H4 (cell line): ENCODE measurements around the gene APC2. TPM values are rescaled to one million over a fixed set of nuclear protein-coding genes. Genes with fewer than 3 reads are reported as not detected.
"Not testable (repeated sequence)": the region's sequence is repeated elsewhere in the genome, so short reads cannot be mapped to it uniquely, and the experiment has no call there.

ENCODE experiments used
- DNase-seq: peaks from one replicate; pipeline ENCODE4 v3.0.0-alpha.2; 2015; ENCODE audit warnings: low spot score
- total RNA-seq: library from RNA; depleted of rRNA; stranded (reverse); fragments of >200 nt; shearing (Covaris generic); gene quantifications from 2 replicates; pipeline ENCODE4 v1.2.3, GENCODE V29; 2014

The APC2 gene
- total RNA-seq, 1 experiment from 2014 or later, result 1.5 TPM

DNA sequence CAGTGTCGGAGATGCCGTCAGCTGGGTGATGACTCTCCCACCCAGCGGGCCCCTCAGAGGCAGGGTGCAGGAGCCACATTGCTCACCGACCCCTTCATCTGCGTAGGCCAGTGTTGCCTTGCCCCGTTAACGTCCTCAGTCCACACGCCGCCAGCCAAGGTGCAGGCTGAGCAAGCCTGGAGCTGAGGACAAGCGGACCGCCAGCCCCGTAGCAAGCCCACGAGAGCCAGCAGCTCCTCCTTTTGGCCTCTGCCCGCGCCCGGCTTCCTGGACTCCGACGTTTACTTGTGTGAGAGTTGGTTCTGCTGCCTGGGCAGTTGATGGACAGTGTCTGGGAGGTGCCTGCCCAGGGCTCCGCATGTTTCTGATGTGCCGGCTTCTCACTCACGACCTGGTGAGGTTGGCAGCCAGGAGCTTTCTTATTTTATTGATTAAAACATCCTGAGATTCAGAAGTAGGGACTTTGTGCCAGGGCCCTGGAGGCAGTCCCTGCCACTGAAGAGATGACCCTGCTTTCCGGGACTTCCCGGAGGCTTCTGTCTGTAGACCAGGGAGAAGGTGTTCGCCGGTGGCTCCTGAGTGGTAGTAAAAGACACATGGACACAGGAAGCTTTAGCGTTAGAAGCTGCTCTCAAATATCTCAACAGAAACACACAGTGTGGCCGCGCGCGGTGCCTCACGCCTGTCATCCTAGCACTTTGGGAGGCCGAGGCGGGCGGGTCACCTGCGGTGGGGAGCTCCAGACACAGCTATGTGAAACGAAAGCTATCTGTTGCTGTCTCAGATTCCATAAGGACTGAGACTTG is 36.7 kb upstream of the APC2 start:
- no peak for DNase-seq

DNA sequence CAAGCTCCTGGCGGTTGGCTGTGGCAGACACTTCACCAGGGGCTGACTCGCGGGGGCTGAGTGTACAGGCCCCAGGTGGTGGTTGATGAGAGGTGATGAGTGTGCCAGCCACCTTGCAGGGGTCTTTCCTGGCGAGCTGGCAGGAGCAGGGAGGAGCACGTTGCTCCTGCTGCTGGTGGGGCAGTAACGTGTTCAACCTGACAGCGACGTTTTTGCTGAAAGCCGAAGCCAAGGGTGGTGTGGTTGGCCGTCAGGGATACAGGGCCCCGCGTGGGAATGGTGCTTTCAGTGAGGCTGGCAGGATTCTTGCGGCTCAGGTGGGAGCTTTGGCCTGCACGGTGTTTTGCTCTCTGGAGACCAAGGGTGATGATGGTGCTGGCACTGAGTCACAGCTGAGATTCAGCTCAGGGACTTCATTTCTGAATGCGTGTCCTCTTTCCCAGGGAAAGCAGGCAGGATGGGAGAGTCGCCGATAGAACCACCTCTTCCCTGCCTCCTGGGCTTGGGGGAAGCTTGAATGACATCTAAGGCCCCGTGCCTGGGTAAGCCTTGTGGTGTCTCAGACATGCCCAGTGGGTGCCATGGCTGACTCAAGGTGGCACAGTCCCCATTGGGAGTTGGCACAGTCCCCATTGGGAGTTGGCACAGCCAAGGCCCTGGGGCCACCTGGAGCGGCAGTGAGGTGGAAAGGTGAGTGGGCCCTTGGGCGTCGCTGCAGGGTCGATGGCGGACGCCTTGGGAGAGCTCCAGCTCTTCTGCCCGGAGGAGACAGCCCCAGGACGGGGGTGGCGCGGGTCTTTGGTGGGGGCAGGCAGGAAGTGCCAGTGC is 33.7 kb upstream of the APC2 start:
- DNase-seq, result no peak

DNA sequence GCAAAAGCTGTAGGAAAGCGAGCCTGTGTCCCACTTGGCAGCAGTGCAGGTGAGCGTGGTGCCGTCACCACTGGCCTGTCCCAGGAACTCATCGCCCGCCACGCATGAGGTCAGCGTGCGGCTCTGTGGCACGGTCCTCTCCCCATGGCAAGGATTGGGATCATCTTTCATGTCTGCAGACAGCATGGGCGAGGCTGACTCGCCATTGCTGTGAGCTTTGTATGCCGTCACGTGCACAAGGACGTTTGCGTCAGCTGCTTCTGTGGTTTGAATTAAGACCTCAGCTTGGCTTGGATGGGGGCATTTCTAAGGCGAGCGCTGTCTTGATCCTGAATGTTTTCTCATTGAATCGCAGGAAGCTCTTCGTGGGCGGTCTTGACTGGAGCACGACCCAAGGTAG is 32.8 kb upstream of the APC2 start:
- DNase-seq, result no peak

DNA sequence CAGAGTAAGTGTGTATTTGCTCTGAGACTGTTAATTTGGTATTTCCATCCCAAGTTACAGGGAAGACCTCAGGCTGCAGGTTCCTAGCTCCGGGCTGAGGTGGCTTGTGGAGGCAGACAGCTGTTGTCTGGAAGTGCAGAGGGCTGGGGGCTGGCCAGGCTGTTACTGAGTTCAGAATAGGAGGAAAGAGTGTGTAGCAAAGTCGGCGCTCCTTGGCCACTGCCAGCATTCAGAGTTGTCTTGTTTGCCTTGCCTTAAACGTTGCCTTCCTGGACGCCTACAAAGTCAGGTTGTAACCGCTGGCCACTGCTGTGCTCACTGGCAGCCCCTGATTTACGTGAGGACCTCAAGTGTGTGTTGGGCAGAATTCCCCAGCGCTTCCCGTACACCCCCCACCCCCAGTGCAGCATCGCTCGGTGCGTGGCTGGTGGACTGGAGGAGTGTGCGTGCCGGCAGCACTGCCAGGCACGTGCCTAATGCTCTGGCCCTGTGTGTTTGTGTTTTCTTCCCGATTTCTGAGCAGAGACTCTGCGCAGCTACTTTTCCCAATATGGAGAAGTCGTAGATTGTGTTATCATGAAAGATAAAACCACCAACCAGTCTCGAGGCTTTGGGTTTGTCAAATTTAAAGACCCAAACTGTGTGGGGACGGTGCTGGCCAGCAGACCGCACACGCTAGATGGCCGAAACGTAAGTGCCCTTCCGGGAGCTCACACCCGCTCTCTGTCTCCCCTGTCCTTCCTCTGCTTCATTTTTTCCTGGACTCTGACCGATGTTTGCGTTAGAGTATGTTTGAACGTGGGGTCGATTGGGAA is 32.0 kb upstream of the APC2 start:
- DNase-seq, result no peak

DNA sequence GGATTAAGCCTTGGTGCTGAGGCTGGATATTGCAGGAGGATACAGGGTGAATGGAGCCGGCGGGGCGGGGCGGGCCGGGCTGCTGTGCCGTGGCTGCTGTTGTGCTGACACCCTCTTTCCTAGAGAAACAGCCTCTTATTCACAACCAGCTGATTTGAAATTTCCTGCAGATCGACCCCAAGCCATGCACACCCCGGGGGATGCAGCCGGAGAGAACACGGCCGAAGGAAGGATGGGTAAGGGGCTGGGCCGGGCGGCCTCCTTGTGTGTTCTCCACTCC is 31.5 kb upstream of the APC2 start:
- no peak for DNase-seq

DNA sequence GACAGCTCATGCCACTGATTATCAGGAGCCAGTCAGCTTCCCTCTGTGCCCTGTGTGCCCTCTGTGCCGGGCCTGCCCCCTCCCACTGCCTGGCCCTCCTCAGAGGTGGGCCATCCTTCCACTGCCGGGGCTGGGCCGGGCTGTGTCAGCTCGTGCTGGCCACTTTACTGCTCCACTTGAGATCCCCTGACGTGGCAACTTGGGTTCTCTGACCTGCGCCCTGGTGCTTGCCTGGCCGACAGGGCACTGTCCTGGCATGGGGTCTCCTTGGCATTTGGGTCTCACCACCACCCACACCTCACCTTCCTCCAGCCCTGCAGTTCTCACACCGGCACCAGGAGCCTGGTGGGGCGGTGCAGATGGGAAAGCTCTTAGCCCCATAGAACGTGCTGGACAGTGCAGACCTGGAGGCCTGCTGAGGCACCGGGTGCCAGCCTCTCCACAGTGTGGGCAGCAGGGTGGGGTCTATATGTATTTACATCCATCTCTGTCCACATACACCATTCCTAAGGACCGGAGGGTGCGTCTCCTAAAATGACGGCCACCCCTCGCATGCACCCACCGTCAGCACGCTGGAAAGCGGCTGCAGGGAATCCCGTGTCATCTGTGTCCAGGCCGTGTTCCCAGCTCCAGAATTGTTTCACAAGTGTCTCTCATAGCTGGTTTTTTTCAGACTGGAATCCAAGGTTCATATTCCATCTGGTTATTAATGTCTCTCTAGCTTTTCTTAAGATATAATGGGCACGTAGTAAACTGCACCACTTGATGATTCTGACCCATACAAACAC is 30.8 kb upstream of the APC2 start:
- DNase-seq, result no peak

DNA sequence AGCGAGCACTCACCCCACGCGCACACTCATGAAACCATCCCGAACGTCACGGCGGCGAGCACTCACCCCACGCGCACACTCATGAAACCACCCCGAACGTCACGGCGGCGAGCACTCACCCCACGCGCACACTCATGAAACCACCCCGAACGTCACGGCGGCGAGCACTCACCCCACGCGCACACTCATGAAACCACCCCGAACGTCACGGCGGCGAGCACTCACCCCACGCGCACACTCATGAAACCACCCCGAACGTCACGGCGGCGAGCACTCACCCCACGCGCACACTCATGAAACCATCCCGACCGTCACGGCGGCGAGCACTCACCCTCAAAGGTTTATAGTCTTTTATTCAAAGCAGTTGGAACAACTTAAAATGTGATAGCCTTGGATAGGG is 29.8 kb upstream of the APC2 start:
- DNase-seq, result not testable (repeated sequence)

DNA sequence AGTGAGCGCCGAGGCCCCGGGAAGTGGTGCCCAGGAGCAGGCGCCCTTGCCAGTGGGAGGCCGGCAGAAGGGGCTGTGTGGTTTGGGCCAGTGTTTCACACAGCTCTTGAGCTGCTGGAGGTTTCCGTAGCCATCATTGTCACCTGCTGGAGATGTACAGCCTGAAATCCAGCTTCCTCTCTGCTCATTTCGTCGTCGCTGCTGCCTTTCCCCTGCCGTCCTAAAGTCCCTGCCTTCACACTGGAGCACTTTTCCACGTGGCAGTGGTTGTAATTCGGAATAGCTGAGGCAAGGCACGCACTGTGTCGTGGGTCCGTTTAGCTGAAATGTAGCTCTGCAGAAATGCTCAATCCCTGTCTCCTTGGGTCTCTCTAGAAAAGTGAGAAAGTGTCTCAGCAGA is 29.3 kb upstream of the APC2 start:
- no peak for DNase-seq

DNA sequence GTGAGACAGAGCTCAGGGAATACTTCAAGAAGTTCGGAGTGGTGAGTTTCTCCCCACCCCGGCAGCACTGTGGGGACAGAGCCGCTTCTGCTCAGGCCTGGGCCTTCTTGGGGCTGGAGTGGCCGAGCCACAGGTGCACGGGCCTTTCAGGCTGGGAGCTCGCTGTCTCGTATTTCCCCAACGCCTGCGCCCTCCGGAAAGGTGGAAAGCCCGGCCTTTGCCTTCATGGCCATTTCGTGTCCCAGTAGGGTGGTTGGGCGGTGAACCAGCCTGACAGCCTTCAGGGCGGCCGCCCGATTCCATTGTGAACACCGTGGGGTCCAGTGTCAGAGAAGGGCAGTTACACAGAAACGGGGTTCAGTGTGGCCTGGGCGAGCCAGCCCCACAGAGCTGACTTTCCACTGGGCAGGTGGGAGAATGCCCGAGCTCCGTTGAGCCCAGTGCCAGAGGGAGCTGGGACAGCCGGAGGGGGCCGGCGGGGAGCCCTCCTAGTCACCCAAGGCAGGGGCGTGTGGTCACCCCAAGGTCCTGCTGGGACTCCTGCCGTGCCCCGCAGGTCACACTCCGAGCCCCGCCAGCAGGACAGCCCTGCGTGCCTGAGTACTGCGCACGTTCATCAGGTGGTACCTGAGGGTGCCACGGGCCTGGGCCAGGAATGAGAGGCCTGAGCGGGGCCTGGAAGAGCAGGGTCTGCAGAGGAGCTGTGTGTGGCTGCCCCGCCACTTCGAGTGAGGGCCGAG is 28.5 kb upstream of the APC2 start:
- no peak for DNase-seq

DNA sequence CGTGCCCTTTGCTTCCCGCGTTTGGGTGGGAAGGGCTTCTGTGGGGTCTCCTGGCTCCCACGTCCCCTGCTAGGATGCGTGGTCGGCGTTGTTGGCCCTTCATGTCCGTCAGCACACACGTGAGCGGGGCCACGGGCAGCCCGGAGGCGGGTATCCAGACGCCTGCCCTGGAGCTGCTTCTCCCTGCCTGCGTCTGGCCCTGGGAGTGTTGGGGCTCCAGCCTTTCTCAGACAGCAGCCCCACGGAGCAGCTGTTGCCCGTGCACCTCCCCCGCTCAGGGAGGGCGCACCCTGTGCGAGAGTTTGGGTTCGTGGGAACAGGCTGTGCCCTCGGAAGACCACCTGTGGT is 28.0 kb upstream of the APC2 start:
- DNase-seq, result no peak

DNA sequence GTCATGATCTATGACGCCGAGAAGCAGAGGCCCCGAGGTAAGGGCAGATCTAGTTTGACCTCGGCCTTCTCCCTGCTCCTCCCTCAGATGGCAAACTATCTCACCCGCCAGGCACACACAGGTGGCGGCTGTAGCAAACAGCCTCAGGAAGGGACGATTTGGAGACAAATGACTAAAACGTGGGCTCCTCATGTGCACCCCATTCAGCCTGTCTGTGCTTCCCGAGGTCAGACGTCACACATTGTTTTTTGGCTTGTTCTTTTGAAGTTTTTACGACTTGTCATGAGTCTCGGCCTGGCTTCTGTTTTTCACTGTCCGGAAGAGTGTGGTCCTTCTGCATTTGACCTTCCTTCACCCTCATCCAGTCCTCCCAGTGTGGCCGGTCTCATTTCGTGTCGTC is 27.6 kb upstream of the APC2 start:
- DNase-seq, result no peak

DNA sequence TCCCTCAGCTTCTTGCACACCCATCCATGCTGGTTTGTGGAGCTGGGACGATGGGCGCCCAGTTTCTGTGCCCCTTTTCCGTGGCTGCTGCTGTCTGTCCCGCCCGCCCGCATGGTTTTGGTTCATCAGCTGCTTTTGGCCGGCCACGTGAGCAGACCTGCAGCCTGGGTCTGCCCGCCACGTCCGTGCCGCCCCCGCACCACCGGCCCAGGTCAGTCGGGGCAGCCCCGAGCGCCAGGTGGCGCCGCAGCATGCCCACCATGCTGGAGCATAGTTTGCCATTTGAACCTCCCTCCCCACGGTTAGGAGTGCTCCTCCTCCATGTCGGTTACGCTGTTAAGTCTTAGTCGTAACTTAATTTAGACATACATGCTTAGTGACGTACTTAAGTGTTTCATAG is 27.0 kb upstream of the APC2 start:
- no peak for DNase-seq

DNA sequence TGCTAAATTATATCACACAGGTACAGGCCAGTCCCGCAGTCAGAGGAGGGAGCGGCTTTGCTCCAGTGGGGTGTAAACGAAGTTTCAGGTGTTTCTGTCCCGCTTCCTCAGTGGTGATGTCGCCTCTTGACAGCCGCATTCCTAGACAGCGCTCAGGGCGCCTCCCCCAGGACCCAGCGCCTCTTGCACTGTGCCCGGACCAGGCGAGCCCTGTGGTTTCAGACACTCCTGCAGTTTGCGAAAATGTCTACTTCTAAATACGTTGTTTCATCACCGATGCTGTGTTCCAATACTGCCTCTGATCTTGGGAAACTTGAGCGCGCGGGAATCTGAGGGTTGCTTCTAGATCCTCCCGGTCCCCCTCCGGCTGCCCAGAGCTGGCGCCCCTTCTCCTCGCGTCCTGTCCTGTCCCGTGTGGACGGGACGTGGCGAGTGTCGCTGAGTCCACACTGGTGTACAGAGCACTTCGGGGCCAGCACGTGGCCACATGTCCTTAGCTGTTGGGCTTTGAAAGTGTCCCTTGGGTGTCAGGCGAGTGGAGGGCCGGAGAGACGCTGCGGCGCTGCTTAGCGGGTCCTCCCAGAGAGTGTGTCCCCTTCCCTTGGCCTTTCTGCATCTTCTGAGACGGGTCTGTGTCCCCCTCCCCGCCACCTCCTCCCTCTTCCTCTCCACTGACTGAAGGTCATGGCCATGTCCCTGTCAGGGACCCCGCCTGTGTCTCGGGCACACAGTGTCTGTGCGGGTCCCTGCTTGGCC is 26.3 kb upstream of the APC2 start:
- DNase-seq, result no peak

DNA sequence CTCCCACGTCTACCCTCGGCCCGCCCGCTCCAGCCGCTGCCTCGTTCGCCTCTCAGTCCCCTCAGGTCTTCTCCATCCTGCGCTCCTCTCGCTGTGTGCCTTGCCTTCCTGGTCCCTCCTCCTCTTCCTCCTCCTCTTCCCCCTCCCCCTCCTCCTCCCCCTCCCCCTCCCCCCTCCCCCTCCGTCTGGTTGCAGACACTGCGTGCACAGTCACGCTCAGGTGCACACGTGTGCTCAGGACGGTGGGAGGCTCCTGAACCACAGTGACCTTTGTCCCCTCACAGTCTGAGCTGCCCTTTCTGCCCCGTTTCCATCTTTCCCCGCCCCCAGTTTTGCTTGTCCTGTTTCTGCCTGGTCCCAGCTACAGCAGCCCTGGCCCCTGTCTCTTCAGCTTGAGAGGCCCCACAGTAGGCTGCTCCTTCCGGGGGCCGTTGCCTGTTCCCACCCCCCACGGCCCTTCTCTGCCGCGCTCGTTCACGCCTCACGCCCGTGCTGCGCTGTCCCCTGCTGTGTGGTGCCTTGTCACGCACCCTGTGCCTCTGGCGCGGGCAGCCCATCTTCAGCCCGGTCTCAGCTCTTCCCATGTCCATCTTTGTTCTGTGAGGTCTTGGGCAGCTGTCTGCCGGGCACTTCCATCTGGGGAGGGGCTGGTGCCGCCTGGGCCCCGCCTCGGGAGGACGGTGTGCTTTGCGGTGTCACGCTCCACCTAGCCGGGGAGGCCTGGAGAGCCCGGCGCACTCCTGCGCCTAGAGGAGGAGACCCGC is 25.5 kb upstream of the APC2 start:
- no peak for DNase-seq

DNA sequence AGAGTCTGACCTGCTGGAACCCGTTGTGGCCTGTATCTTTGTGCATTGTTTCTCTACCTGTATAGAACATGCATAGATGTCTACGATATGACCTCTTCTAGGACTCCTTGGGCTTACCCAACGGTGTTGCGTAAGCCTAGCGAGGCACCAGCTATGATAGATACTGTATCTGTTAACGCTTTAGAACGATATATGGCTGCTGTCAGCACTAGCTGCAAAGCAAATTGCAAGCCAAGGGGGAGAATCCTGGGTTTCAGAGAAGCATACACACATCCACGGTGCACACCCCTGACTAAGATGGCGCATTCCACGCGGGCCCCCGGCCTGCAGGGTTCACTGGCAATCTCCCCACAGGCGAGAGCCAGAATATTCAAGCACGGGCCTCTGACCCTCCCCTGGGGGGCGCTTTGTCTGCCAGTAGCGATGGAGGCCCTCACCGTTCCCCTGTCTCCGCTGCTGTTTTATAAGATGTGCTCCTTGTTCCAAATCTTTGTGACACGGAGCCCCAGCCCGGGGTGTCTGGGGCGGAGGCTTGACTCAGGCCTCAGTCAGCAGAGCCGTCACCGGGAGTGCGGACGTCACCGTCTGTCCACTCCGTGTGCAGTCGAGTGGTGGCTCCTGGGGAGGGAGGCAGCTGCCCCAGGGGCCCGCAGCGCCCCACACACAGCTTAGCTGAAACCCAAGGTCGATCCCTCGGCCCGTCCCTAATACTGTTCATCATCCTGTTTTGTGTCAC is 24.7 kb upstream of the APC2 start:
- DNase-seq, result no peak

DNA sequence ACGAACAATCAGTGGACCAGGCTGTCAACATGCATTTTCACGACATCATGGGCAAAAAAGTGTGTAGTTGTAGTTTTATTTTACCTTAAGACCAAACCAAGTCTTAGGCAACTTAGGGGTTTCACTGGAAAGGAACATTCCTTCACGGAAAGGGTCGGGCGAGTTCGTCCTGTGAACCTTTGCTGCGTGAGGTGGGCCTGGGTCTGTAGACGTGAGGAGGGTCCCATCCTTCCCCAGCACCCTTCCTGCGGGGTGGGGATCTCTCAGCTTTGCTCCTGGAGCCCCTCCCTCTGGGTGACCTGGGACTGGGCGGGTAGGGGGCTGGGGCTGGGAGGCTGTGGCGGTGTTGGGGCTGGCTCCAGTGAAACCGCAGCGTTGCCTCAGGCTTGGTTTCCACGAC is 24.0 kb upstream of the APC2 start:
- no peak for DNase-seq

DNA sequence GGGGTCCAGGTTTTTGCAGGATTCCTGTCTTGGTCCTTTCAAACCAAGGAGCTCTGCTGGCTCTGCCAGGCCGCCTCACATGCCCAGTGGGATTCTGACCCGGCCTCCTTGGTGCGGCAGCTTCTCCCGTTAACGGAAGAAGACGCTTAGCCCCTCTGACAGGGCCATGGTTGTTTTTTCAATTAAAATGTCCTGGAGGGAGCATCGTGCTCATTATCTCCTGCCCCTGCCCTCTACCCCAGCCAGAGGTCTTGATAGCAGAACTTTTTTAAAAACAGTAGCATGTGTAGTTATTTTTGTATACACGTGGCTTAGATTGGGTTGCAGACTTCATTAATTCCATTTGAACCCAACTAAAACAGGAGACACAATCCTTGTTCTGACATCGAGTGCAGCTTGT is 23.2 kb upstream of the APC2 start:
- DNase-seq, result no peak

DNA sequence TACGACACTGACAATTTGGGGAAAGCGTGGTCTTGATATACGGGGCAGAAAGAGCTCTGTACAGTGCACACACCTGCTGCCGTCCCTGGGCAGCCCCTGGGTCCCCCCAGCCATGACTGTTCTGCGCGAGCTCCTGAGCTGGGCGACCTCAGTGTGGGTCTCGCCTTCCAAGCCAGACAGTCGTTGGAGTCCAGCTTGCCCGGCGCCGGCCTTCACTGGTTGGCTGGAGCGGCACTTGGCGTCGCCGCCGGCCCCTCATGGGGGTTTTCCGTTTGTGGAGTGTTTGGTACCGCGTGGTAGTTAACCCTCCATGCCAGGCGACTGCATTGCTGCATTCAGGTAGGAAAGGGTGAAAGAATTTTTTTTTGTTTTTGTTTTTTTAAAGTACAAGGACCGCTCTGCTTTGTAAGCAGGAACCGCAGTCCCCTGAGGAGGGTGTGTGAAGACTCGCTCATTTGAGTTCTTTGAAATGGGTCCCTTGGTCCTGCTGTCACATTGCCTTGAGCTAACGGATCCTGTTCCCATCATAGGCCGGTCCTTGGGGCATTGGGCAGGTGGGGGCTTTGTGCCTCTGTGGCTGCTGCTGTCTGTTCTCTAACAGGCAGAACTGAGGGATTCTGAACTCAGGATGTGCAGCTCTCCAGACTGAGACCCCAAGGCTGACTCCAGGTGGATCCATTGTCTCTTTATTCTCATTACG is 22.6 kb upstream of the APC2 start:
- DNase-seq, result no peak
